ENCODE data around the gene TFF3.
A peak's percentile ranks its signal among the peaks of the same experiment; 100 is the strongest.

The TFF3 gene

DNA sequence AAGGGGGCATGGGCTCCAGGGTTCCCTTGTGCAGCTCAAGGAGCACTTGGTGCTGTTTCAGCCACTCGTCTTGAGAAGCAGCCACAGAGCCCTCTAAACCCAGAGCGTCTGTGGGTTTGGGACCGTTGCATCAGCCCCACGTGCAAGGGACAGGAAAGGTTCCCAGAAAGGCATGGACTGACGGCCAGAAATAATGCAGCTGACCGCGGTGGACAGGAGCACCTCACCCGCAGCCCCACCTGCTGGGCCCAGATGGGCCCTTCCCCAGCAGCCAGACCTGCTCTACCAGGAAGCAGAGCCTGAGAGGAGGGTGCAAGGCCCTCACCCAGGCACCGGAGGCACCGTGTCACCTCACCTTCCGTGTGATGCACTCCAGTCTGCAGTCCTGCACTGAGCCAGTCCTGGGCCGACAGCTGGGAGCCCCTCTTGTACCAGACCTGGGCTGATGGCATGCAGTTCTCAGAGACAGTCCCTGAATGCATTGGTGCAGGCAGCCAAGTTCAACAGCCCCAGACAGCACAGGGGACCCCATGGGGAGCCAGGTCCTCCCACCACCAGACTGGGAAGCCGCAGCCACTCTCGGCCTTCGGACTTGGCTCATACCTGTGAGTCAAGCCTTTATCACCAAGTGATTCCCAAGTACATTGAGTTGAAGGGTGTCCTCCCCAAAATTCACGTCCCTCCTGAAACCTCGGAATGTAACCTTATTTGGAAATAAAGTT, 4.8 kb upstream of the TFF3 start:
- DNase-seq, result no peak

- DNase-seq, result peak; percentile 24
Observed at GRCh38 chr21:42319376-42319775, 4.2 kb upstream of the TFF3 start.

- no peak for DNase-seq
Observed at GRCh38 chr21:42317826-42318746, 2.9 kb upstream of the TFF3 start.

DNA sequence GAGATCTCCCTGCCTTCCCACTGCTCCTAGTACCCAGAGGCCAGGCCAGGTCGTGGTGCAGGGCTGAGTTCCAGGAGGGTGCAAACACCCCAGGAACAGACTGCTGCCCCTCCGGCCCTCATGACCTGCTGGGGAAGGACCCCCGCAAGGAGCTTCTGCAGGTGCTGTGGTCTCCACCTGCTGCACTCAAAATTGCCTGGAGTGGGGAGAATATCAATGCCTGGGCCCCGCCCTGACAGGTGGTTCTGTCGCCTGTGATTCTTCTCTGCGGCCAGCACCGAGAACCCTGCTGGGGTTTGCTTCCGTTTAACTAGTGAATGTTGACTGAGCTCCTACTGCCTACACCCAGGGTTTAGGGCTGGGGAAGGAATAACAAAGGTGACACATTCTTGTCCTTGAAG, 2.1 kb upstream of the TFF3 start:
- no peak for DNase-seq

DNA sequence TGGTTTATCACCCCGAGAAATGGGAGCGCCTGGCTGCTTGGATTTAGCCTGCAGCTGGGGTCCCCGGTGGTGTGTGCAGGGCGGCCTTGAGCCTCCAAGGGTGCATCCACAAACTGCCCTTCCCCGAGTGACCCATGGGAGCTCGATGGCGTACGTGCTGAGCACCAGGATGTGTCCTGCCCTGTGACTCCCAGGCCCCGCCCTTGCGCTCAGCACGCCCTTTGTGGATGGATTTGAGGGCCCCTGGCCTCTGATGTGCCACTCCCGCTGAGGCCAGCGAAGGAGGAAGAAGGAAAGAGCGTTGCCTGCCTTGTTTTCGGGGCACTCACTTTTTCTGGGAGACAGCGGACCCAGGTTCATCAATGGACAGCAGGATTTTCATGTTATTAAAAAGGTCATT, 1.7 kb upstream of the TFF3 start:
- DNase-seq, result no peak

DNA sequence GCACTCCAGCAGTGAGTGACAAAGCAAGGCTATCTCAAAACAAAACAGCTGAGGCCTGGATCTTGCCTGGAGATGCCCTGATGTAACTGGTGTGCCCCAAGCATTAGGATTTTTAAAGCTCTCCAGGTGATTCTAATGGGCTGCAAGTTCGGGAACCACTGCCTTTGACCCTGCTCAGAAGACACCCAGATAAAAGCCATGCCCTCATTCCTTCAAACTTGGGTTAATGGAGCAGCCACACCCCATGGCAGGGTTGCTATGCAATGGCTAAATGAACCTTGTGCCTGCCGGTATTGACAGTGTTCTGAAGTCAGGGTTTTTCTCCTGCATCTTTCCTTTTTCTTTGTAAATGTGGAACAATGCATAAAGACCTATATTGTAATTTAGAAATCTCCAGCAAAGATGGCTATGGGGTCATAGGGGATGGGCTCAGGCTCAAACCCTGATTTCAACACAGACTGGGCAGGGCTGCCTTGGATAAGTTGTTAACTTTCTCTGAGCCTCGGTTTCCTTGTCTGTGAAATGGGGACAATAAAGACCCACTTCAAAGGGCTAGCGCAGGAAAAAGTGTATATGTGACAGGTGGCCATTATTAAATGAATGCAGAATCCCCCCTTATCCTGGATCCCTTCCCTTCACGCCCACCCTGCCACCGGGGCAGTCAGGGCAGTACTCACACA, 453 bp downstream of the TFF3 start:
- DNase-seq, result no peak

DNA sequence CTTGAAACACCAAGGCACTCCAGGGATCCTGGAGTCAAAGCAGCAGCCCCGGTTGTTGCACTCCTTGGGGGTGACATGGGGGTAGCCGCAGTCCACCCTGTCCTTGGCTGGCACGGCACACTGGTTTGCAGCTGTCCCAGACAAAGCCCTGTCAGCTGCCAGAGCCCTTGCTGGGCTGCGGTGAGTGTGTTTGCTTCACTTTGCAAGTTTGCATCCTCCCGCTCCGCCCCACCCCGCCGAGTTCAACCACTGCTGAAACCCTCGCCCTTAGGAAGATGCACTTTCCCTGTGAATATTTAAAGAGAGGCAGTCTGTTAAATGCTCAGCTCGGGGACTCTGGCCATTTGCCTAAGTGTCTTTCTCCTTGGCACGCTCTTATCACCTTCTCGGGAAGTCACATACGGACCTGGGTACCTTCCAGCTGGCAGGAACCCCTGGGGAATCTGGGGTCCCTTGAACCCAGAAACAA, 1.7 kb downstream of the TFF3 start:
- no peak for DNase-seq

- DNase-seq, result no peak
Observed at GRCh38 chr21:42312626-42313104, 2.5 kb downstream of the TFF3 start.

DNA sequence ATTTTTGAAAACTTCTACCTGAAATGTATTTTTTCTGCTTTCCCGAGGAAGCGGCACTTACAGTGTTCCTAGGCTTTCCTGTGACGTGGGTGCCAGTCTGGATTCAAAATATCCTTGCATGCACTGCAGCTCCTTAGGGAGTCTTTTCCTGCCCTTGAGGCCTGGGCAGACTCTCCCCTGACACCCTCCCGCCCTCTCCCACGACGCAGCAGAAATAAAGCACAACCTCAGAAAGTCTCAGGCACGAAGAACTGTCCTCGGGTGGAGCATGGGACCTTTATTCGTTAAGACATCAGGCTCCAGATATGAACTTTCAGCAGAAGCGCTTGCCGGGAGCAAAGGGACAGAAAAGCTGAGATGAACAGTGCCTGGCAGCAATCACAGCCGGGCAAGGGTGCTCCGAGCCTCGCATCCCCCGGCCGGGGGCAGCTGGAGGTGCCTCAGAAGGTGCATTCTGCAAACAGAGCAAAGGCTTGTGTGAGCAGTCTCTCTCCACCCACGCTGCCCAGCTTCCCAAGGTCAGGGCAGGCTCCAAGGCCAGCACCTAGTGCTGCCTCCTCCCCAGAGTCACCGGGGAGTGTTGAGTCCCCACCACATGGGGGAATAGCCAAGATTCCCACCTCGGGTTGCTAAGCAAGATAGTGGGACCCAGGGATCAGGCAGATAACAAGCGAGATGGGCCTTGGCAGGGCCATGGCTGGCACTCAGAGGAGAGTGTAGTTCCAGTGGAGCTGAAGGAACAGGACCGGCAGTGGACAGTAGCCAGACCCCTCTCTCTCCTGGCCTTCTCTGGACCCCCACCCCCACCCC, 3.2 kb downstream of the TFF3 start:
- no peak for DNase-seq

DNA sequence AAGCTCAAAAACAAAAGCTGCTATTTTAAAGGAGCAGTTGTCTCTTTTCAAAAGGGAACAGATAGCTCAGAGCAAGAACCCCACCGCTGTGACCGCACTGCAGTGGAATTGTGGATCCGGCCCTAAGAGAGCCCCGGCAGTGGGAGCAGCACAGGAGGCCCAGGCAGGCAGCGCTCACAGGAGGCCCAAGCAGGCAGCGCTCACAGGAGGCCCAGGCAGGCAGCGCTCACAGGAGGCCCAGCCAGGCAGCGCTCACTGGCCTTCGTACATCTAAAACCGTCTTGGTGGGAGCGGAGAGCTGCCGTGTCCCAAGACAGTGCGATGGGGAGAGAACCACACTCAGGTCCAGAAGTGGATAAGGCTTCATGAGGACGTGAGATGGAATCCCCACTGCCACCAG, 4.0 kb downstream of the TFF3 start:
- no peak for DNase-seq

DNA sequence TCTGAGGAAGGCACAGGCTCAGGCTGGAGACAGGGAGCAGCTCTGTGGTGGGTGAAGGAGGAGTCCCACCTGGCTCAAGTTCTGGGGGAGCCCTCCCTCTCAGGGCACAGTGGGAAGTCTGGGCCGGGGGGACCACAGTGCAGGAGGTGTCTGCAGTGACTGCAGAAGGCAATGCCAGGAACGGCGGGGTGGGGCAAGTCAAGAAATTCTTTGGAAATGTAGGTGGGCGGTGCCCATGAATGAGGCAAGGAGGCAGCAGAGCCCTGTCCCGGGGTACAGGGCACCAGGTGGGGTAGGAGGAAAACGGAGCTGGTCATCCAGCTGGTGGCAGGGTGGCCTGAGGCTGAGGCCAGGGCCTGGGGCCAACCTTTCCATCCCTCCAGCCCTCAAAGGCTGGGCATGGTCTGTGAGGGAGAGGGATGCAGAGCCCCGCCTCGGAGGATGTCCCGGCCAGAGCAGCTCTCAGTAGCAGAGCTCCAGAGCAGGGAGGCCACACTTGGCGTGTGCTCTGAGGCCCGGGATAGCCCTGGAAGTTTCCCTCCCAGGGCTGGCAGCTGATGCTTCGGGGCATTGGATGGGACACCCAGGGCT, 4.7 kb downstream of the TFF3 start:
- no peak for DNase-seq

GRCh38 chr21:42309753-42310213, 5.4 kb downstream of the TFF3 start:
- peak; percentile 22 for DNase-seq

GRCh38 chr21:42308914-42309752, 6.1 kb downstream of the TFF3 start:
- no peak for DNase-seq

DNA sequence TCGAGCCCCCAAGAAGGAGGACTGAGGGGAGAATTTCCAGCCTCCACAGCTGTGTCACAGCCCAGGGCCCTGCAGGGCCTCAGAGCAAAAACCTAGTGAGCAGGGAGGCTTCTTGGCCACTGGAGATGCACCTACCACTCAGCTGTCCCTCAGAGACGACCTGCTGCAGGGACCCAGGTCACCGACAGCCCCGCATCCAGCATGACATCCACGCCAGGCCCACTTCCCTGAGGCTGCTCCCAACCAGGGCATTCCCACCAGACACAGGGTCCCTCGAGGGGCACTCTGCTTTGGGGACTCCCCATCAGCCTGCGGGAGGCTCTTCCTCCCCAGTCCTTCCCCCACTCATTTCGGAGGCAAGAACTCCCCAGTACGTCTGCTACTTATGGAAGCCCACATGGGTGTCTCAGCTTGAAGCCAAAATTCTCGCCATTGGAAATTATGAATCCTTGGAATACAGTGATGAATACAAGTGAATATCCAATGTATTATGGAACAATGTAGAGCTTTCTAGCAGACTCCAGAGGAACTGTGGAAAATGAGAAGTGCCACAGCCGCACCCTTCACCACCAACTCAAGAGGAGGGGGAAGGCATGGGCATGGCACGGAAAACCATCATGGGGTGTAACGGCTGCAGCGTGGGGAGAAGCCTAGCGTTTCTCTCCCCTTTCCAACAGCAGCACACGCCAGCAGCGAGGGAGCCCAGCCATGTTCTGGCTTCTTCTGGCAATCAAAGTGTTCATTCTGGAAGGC, 6.9 kb downstream of the TFF3 start:
- DNase-seq, result no peak

GRCh38 chr21:42307106-42307505, 8.1 kb downstream of the TFF3 start:
- DNase-seq, result no peak

DNA sequence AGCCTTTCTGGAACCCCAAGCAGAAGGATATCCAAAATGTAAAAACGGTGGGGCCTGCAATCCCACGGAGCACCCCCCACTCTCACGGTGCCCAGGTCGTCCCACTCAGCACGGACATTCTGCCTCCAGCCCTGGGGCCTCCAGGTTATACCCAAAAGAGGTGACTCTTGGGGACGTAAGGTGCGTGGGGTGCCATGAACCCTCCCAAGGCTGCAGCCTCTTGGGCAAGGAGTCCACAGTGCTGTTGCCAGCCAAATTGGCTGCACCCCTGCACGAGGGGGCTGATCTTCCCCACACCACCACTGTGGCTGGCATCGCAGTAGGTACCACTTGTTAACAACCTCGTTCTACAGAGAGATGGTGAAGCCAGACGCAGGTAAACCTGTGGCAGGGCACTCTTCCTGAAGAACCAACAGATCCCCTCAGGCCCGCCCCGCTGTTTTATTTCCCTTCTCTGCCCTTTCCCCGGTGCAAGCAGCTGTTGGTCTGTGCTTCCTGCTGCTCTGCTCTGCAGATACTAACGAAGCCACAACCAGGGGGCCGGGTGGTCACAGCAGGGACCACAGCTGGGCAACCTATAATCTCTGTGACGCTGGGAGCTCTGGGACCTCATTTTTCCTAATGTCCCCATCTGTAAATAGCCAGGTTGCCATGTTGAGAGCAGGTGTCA, 8.7 kb downstream of the TFF3 start:
- peak; percentile 63 for DNase-seq

- DNase-seq, result no peak
Observed at GRCh38 chr21:42305707-42306147, 9.5 kb downstream of the TFF3 start.

- no peak for DNase-seq
Observed at GRCh38 chr21:42304556-42305454, 10.4 kb downstream of the TFF3 start.
